MV-4-11 (cell line): ENCODE measurements around the gene TAL1.

Experiments used
- DNase-seq: peaks from one replicate; lab custom pipeline; 2025; lab: John Stamatoyannopoulos, UW

TAL1 gene

GRCh38 chr1:47174656-47175020 is 57.4 kb downstream of the TAL1 start:
- no peak for DNase-seq

GRCh38 chr1:47172782-47173181 is 59.2 kb downstream of the TAL1 start:
- no peak for DNase-seq
